ENCODE data around the gene GK2.

Gene GK2

GRCh38 chr4:79381161-79381560 is 26.9 kb downstream of the GK2 start:
- DNase-seq, result no peak

- DNase-seq, result no peak
Observed at GRCh38 chr4:79370026-79370425, 38.0 kb downstream of the GK2 start.

GRCh38 chr4:79367096-79367495 is 40.9 kb downstream of the GK2 start:
- DNase-seq, result no peak

GRCh38 chr4:79366422-79366821 is 41.6 kb downstream of the GK2 start:
- DNase-seq, result no peak

- no peak for DNase-seq
Observed at GRCh38 chr4:79364061-79364460, 44.0 kb downstream of the GK2 start.

- no peak for DNase-seq
Observed at GRCh38 chr4:79362626-79363025, 45.4 kb downstream of the GK2 start.

- no peak for DNase-seq
Observed at GRCh38 chr4:79360006-79360405, 48.0 kb downstream of the GK2 start.

GRCh38 chr4:79358438-79358837 is 49.6 kb downstream of the GK2 start:
- no peak for DNase-seq

GRCh38 chr4:79357365-79357764 is 50.7 kb downstream of the GK2 start:
- DNase-seq, result no peak
